A673 (cell line): ENCODE measurements around the gene ID1. TPM values are rescaled to one million over a fixed set of nuclear protein-coding genes. Genes with fewer than 3 reads are reported as not detected.

Experiments
- BruUV-seq: library from RNA; stranded (reverse); fragments of 400-500 nt; replicated peaks from 2 replicates; lab custom pipeline; 2021; lab: Mats Ljungman, UMichigan
- CTCF ChIA-PET: fragments of 300-600 bp; sonication (Branson Sonifier 250); formaldehyde crosslinking; loops from one replicate; lab custom pipeline; 2022; ENCODE audit warnings: antibody characterized with exemption; lab: Charles Lee
- POLR2A ChIA-PET: fragments of 300-600 bp; sonication (Branson Sonifier 250); formaldehyde crosslinking; loops from one replicate; lab custom pipeline; 2022; ENCODE audit warnings: antibody characterized with exemption; ENCODE audit not compliant: low non-redundant PET; lab: Charles Lee
- DNase-seq: peaks from one replicate; pipeline ENCODE4 v3.0.0-alpha.2; 2015; ENCODE audit warnings: low spot score
- H3K27ac ChIP-seq: fragments of 200-600 bp; sonication (generic); 2 replicates; pipeline ENCODE4 v1.5.1; 2016; ENCODE audit warnings: mixed run types, low read depth, mild to moderate bottlenecking, mixed read lengths, antibody characterized with exemption, low read length; ENCODE audit not compliant: poor library complexity, severe bottlenecking
- H3K27me3 ChIP-seq: fragments of 200-600 bp; sonication (generic); replicated peaks from 2 replicates; pipeline ENCODE4 v1.6.1; 2017; ENCODE audit warnings: mixed run types, low read depth, mild to moderate bottlenecking, mixed read lengths, antibody characterized with exemption, low read length; ENCODE audit not compliant: insufficient read depth, poor library complexity
- H3K36me3 ChIP-seq: fragments of 200-600 bp; sonication (generic); 2 replicates; pipeline ENCODE4 v1.6.1; 2016; ENCODE audit warnings: mixed run types, mild to moderate bottlenecking, mixed read lengths, antibody characterized with exemption, low read length; ENCODE audit not compliant: insufficient read depth, poor library complexity, severe bottlenecking
- H3K4me1 ChIP-seq: fragments of 200-600 bp; sonication (generic); 2 replicates; pipeline ENCODE4 v1.6.1; 2017; ENCODE audit warnings: mixed run types, mild to moderate bottlenecking, mixed read lengths, antibody characterized with exemption, low read length; ENCODE audit not compliant: insufficient read depth, poor library complexity, severe bottlenecking
- H3K4me3 ChIP-seq: fragments of 200-600 bp; sonication (generic); 2 replicates; pipeline ENCODE4 v1.5.1; 2016; ENCODE audit warnings: low read depth, mixed run types, mild to moderate bottlenecking, mixed read lengths, low read length; ENCODE audit not compliant: poor library complexity, severe bottlenecking
- H3K9me3 ChIP-seq: fragments of 200-600 bp; sonication (generic); 2 replicates; pipeline ENCODE4 v1.6.1; 2016; ENCODE audit warnings: mixed run types, low read depth, mild to moderate bottlenecking, mixed read lengths, antibody characterized with exemption, low read length; ENCODE audit not compliant: poor library complexity, severe bottlenecking
- EZH2 ChIP-seq: fragments of 200-600 bp; sonication (generic); IDR thresholded peaks from 2 replicates; pipeline ENCODE4 v1.6.1; 2017; ENCODE audit warnings: borderline replicate concordance, low read depth, mild to moderate bottlenecking, mixed read lengths, antibody characterized with exemption, low read length; ENCODE audit not compliant: poor library complexity, severe bottlenecking
- intact Hi-C: fragments of 100-400 bp; cut with micrococcal nuclease; formaldehyde crosslinking; loops from one replicate; pipeline ENCODE4 v1.10.0; 2022; ENCODE audit not compliant: unreplicated experiment
- total RNA-seq: library from RNA; stranded (reverse); gene quantifications from 2 replicates; pipeline ENCODE4 v1.2.3, GENCODE V29; 2021
- TF ChIP-seq, protein P1 (sequence below): fragments of 300-800, 200-600 bp; sonication (generic); conservative IDR thresholded peaks from 2 replicates; pipeline ENCODE4 v1.5.1; 2017; ENCODE audit warnings: low read depth, mild to moderate bottlenecking, antibody characterized with exemption, low read length, moderate library complexity, mixed read lengths

Gene ID1
- total RNA-seq, 1 experiment from 2014 or later = 39.3 TPM

DNA sequence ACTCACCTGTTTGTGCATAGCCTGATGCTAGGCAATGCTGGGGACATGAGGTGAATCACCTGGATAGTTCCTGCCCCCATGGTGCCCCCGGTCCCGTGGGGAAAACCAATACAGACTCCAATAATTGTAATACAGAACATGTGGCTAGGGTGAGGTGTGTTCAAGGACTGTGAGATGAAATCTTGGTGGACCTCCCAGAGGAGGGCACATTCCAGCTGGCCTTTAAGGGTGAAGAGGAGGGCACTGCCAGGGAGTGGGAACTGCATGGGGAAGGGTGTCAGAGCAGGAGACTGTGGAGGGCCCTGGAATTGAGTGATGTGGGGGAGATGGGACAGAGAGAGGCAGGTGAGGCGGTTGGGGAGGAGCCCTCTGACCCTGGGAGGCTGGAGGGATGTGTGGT is 35.2 kb downstream of the ID1 start:
- TF ChIP-seq, protein P1, sequence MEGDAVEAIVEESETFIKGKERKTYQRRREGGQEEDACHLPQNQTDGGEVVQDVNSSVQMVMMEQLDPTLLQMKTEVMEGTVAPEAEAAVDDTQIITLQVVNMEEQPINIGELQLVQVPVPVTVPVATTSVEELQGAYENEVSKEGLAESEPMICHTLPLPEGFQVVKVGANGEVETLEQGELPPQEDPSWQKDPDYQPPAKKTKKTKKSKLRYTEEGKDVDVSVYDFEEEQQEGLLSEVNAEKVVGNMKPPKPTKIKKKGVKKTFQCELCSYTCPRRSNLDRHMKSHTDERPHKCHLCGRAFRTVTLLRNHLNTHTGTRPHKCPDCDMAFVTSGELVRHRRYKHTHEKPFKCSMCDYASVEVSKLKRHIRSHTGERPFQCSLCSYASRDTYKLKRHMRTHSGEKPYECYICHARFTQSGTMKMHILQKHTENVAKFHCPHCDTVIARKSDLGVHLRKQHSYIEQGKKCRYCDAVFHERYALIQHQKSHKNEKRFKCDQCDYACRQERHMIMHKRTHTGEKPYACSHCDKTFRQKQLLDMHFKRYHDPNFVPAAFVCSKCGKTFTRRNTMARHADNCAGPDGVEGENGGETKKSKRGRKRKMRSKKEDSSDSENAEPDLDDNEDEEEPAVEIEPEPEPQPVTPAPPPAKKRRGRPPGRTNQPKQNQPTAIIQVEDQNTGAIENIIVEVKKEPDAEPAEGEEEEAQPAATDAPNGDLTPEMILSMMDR = no peak
- TF ChIP-seq EZH2 = no peak
- H3K27me3 ChIP-seq = no peaks in the 10 kb centered on the region
- intact Hi-C loops = no loop called here
- H3K27ac ChIP-seq = no peak overlapping the region
- H3K9me3 ChIP-seq = no peaks in the 10 kb centered on the region
- H3K4me3 ChIP-seq = no peak overlapping the region
- CTCF ChIA-PET = interaction anchor here (1.2 kb wide), 1 partner anchor 8 kb away, joined by 5 read pairs; no protein-coding TSS in a partner anchor
- POLR2A ChIA-PET = no interaction called here
- H3K36me3 ChIP-seq = no peaks in the 10 kb centered on the region
- no peaks in the 10 kb centered on the region for H3K4me1 ChIP-seq
- BruUV-seq = no TSS peak
- no peak for DNase-seq

GRCh38 chr20:31641391-31641790 is 36.3 kb downstream of the ID1 start:
- Histone ChIP-seq H3K27me3 (no peaks in the 10 kb centered on the region), H3K27ac (no peak overlapping the region), H3K4me3 (no peak overlapping the region), H3K4me1 (no peaks in the 10 kb centered on the region), H3K36me3 (no peaks in the 10 kb centered on the region), H3K9me3 (no peaks in the 10 kb centered on the region)
- no peak for DNase-seq
- BruUV-seq = no TSS peak
- ChIA-PET CTCF (interaction anchor here (0.7 to 1.2 kb wide), 3 partner anchors 9 to 26 kb away, joined by 3 to 5 read pairs (median 3); no protein-coding TSS in a partner anchor), POLR2A (interaction anchor here (0.7 kb wide), 1 partner anchor 1554 kb away, joined by 8 read pairs; no protein-coding TSS in a partner anchor)
- no peak for TF ChIP-seq EZH2
- TF ChIP-seq, protein P1 = no peak
- intact Hi-C loops = no loop called here

DNA sequence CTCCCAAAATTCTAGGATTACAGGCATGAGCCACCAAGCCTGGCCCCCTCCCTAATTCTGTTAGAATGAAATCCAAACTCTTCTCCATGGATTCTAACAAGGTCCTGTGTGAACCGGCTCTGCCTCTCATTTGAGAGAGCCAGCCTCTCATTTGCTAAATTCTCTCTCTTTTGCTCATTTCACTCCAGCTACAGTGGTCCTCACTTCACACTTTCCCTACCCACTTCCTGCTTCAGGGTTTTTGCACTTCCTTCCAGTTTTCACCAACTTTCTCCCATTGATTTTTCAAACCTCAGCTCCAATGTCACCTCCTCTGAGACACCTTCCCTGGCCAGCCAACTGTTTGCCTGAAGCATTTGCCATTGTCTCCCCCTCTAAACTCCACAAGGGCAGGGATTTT is 37.7 kb downstream of the ID1 start:
- CTCF ChIA-PET = no interaction called here
- TF ChIP-seq, protein P1 = no peak
- no peak for TF ChIP-seq EZH2
- POLR2A ChIA-PET = no interaction called here

More for the DNA sequence above, 37.7 kb downstream of the ID1 start:
- no peaks in the 10 kb centered on the region for H3K27me3 ChIP-seq
- no peak overlapping the region for H3K27ac ChIP-seq
- no peaks in the 10 kb centered on the region for H3K36me3 ChIP-seq
- no TSS peak for BruUV-seq
- peaks cover 12% of the 10 kb centered on the region for H3K4me1 ChIP-seq
- no peak overlapping the region for H3K4me3 ChIP-seq
- H3K9me3 ChIP-seq = no peaks in the 10 kb centered on the region
- no peak for DNase-seq
- intact Hi-C loops = no loop called here
